Measurements from ENCODE around the gene LTBP1.

LTBP1 gene

GRCh38 chr2:32902174-32902573 lies 44.6 kb upstream of the LTBP1 start:
- Histone ChIP-seq H3K14ac (ENCODE audit: low read length) (no peak overlapping the region), H3K36me3 (ENCODE audit: control insufficient read depth in 1 of 2, insufficient read depth in 2 of 2, low read length in 2 of 2) (no peaks in the 10 kb centered on the region), H2AK5ac (ENCODE audit: low read length) (no peak overlapping the region), H4K91ac (ENCODE audit: low read depth, low read length) (no peak overlapping the region), H3K4me1 (ENCODE audit: control insufficient read depth in 1 of 2, insufficient read depth in 2 of 2, low read length in 2 of 2) (no peaks in the 10 kb centered on the region), H3K18ac (ENCODE audit: low read length) (no peak overlapping the region), H3K27ac (ENCODE audit: low read depth, low read length) (no peak overlapping the region), H4K8ac (ENCODE audit: low read depth, low read length) (no peak overlapping the region), H2AFZ (ENCODE audit: insufficient read depth, low read length, poor library complexity) (no peak overlapping the region), H3K4me3 (ENCODE audit: low read depth, low read length) (no peak overlapping the region), H3K79me1 (ENCODE audit: low read length) (no peaks in the 10 kb centered on the region), H3K4ac (ENCODE audit: low read depth, low read length) (no peak overlapping the region), H3K9ac (ENCODE audit: low read length) (no peak overlapping the region), H2BK5ac (ENCODE audit: low read depth, low read length, poor library complexity) (no peak overlapping the region), H3K79me2 (ENCODE audit: control insufficient read depth, insufficient read depth, low read length, poor library complexity) (no peaks in the 10 kb centered on the region), H2BK120ac (ENCODE audit: insufficient read depth, low read length, poor library complexity) (no peak overlapping the region), H3K4me2 (ENCODE audit: low read length) (no peak overlapping the region), H3K9me3 (ENCODE audit: insufficient read depth, low read depth, low read length) (no peaks in the 10 kb centered on the region), H4K12ac (ENCODE audit: low read depth, low read length) (no peak overlapping the region), H3K27me3 (ENCODE audit: insufficient read depth, low read length) (no peaks in the 10 kb centered on the region), H2BK12ac (ENCODE audit: low read length) (no peak overlapping the region), H3K23ac (ENCODE audit: low read length) (no peak overlapping the region)
- DNase-seq, result no peak
- WGBS (ENCODE audit: extremely low coverage, insufficient coverage, insufficient read length), result no CpG with 5 or more reads among the region's 1 CpG

GRCh38 chr2:32902986-32903385 lies 43.8 kb upstream of the LTBP1 start:
- H3K18ac ChIP-seq (ENCODE audit: low read length), result no peak overlapping the region
- no peak overlapping the region for H3K4me2 ChIP-seq (ENCODE audit: low read length)
- no peaks in the 10 kb centered on the region for H3K79me1 ChIP-seq (ENCODE audit: low read length)
- H3K4me1 ChIP-seq (ENCODE audit: control insufficient read depth in 1 of 2, insufficient read depth in 2 of 2, low read length in 2 of 2), result no peaks in the 10 kb centered on the region
- H3K4me3 ChIP-seq (ENCODE audit: low read depth, low read length), result no peak overlapping the region
- H2BK12ac ChIP-seq (ENCODE audit: low read length), result no peak overlapping the region
- no CpG with 5 or more reads among the region's 4 CpGs for WGBS (ENCODE audit: extremely low coverage, insufficient coverage, insufficient read length)
- H4K12ac ChIP-seq (ENCODE audit: low read depth, low read length), result no peak overlapping the region
- no peak overlapping the region for H3K14ac ChIP-seq (ENCODE audit: low read length)
- no peak overlapping the region for H2AFZ ChIP-seq (ENCODE audit: insufficient read depth, low read length, poor library complexity)
- H3K27me3 ChIP-seq (ENCODE audit: insufficient read depth, low read length), result no peaks in the 10 kb centered on the region
- no peak overlapping the region for H3K27ac ChIP-seq (ENCODE audit: low read depth, low read length)
- H3K36me3 ChIP-seq (ENCODE audit: control insufficient read depth in 1 of 2, insufficient read depth in 2 of 2, low read length in 2 of 2), result no peaks in the 10 kb centered on the region
- H4K8ac ChIP-seq (ENCODE audit: low read depth, low read length), result no peak overlapping the region
- H3K9ac ChIP-seq (ENCODE audit: low read length), result no peak overlapping the region
- H2BK5ac ChIP-seq (ENCODE audit: low read depth, low read length, poor library complexity), result no peak overlapping the region
- H3K79me2 ChIP-seq (ENCODE audit: control insufficient read depth, insufficient read depth, low read length, poor library complexity), result no peaks in the 10 kb centered on the region
- H2BK120ac ChIP-seq (ENCODE audit: insufficient read depth, low read length, poor library complexity), result no peak overlapping the region
- no peak overlapping the region for H3K23ac ChIP-seq (ENCODE audit: low read length)
- no peak overlapping the region for H3K4ac ChIP-seq (ENCODE audit: low read depth, low read length)
- no peak for DNase-seq
- no peak overlapping the region for H4K91ac ChIP-seq (ENCODE audit: low read depth, low read length)
- H2AK5ac ChIP-seq (ENCODE audit: low read length), result no peak overlapping the region
- H3K9me3 ChIP-seq (ENCODE audit: insufficient read depth, low read depth, low read length), result no peaks in the 10 kb centered on the region

GRCh38 chr2:32904074-32904473 lies 42.7 kb upstream of the LTBP1 start:
- no peaks in the 10 kb centered on the region for H3K9me3 ChIP-seq (ENCODE audit: insufficient read depth, low read depth, low read length)
- no peak overlapping the region for H4K8ac ChIP-seq (ENCODE audit: low read depth, low read length)
- DNase-seq, result no peak
- no peaks in the 10 kb centered on the region for H3K4me1 ChIP-seq (ENCODE audit: control insufficient read depth in 1 of 2, insufficient read depth in 2 of 2, low read length in 2 of 2)
- H2BK12ac ChIP-seq (ENCODE audit: low read length), result no peak overlapping the region
- no peak overlapping the region for H2BK5ac ChIP-seq (ENCODE audit: low read depth, low read length, poor library complexity)
- H2BK120ac ChIP-seq (ENCODE audit: insufficient read depth, low read length, poor library complexity), result no peak overlapping the region
- H3K27me3 ChIP-seq (ENCODE audit: insufficient read depth, low read length), result no peaks in the 10 kb centered on the region
- H3K79me1 ChIP-seq (ENCODE audit: low read length), result no peaks in the 10 kb centered on the region
- H3K79me2 ChIP-seq (ENCODE audit: control insufficient read depth, insufficient read depth, low read length, poor library complexity), result no peaks in the 10 kb centered on the region
- H3K27ac ChIP-seq (ENCODE audit: low read depth, low read length), result no peak overlapping the region
- no peak overlapping the region for H4K12ac ChIP-seq (ENCODE audit: low read depth, low read length)
- H2AFZ ChIP-seq (ENCODE audit: insufficient read depth, low read length, poor library complexity), result no peak overlapping the region
- no peak overlapping the region for H3K4me2 ChIP-seq (ENCODE audit: low read length)
- H3K4me3 ChIP-seq (ENCODE audit: low read depth, low read length), result no peak overlapping the region
- no peak overlapping the region for H3K14ac ChIP-seq (ENCODE audit: low read length)
- no peak overlapping the region for H3K4ac ChIP-seq (ENCODE audit: low read depth, low read length)
- H3K23ac ChIP-seq (ENCODE audit: low read length), result no peak overlapping the region
- no peak overlapping the region for H3K18ac ChIP-seq (ENCODE audit: low read length)
- no peak overlapping the region for H4K91ac ChIP-seq (ENCODE audit: low read depth, low read length)
- WGBS (ENCODE audit: extremely low coverage, insufficient coverage, insufficient read length), result no CpG with 5 or more reads among the region's 3 CpGs
- H2AK5ac ChIP-seq (ENCODE audit: low read length), result no peak overlapping the region
- H3K36me3 ChIP-seq (ENCODE audit: control insufficient read depth in 1 of 2, insufficient read depth in 2 of 2, low read length in 2 of 2), result no peaks in the 10 kb centered on the region
- no peak overlapping the region for H3K9ac ChIP-seq (ENCODE audit: low read length)

- Histone ChIP-seq H3K36me3 (ENCODE audit: control insufficient read depth in 1 of 2, insufficient read depth in 2 of 2, low read length in 2 of 2) (no peaks in the 10 kb centered on the region), H4K91ac (ENCODE audit: low read depth, low read length) (no peak overlapping the region), H3K4ac (ENCODE audit: low read depth, low read length) (no peak overlapping the region), H3K14ac (ENCODE audit: low read length) (no peak overlapping the region), H3K79me2 (ENCODE audit: control insufficient read depth, insufficient read depth, low read length, poor library complexity) (no peaks in the 10 kb centered on the region), H3K27me3 (ENCODE audit: insufficient read depth, low read length) (no peaks in the 10 kb centered on the region), H3K23ac (ENCODE audit: low read length) (no peak overlapping the region), H3K4me2 (ENCODE audit: low read length) (no peak overlapping the region), H2BK5ac (ENCODE audit: low read depth, low read length, poor library complexity) (no peak overlapping the region), H3K9ac (ENCODE audit: low read length) (no peak overlapping the region), H2AK5ac (ENCODE audit: low read length) (no peak overlapping the region), H4K8ac (ENCODE audit: low read depth, low read length) (no peak overlapping the region), H2BK12ac (ENCODE audit: low read length) (no peak overlapping the region), H3K18ac (ENCODE audit: low read length) (no peak overlapping the region), H3K27ac (ENCODE audit: low read depth, low read length) (no peak overlapping the region), H2AFZ (ENCODE audit: insufficient read depth, low read length, poor library complexity) (no peak overlapping the region), H3K79me1 (ENCODE audit: low read length) (no peaks in the 10 kb centered on the region), H3K9me3 (ENCODE audit: insufficient read depth, low read depth, low read length) (no peaks in the 10 kb centered on the region), H3K4me3 (ENCODE audit: low read depth, low read length) (no peak overlapping the region), H4K12ac (ENCODE audit: low read depth, low read length) (no peak overlapping the region), H2BK120ac (ENCODE audit: insufficient read depth, low read length, poor library complexity) (no peak overlapping the region), H3K4me1 (ENCODE audit: control insufficient read depth in 1 of 2, insufficient read depth in 2 of 2, low read length in 2 of 2) (no peaks in the 10 kb centered on the region)
- no peak for DNase-seq
- WGBS (ENCODE audit: extremely low coverage, insufficient coverage, insufficient read length), result no CpG with 5 or more reads among the region's 3 CpGs
Measured at GRCh38 chr2:32904751-32905150, 42.0 kb upstream of the LTBP1 start.
